ENCODE data around the gene ST3GAL3. TPM values are rescaled to one million over a fixed set of nuclear protein-coding genes. Genes with fewer than 3 reads are reported as not detected.

Gene ST3GAL3
- total RNA-seq, 1 experiment from 2014 or later = 26.8 TPM

DNA sequence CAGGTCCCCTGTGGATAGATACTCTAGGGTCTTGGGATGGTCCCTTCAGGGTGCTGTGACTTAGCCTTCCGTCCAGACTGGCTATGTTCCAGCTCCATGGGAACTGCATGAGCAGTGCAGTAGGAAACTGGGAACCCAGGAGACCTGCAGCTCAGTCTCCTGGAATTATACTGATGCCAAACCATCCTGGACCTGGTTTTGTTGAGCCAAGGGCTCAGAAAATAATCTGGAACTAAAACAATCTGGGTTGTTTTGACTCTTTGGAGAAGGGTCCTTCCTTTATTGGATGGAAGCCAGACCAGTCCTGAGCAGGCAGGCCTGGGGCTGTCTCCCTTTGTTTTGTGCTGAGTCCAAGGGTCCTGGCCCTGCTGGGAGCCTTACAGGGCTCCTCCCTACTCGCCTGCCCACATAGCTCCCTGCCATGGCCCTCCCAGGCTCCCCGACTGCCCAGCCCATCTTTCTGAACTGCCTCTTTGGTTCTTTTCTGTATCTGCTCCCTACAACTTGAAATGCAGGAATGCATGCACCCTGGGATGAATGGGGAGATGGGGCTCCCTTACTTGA is 240.6 kb downstream of the ST3GAL3 start:
- no peak for TF ChIP-seq EZH2 (IDR thresholded peaks at IDR 0.05; ENCODE audit: borderline replicate concordance, low read depth, low read length, poor library complexity, severe bottlenecking)
- TF ChIP-seq, protein P1, sequence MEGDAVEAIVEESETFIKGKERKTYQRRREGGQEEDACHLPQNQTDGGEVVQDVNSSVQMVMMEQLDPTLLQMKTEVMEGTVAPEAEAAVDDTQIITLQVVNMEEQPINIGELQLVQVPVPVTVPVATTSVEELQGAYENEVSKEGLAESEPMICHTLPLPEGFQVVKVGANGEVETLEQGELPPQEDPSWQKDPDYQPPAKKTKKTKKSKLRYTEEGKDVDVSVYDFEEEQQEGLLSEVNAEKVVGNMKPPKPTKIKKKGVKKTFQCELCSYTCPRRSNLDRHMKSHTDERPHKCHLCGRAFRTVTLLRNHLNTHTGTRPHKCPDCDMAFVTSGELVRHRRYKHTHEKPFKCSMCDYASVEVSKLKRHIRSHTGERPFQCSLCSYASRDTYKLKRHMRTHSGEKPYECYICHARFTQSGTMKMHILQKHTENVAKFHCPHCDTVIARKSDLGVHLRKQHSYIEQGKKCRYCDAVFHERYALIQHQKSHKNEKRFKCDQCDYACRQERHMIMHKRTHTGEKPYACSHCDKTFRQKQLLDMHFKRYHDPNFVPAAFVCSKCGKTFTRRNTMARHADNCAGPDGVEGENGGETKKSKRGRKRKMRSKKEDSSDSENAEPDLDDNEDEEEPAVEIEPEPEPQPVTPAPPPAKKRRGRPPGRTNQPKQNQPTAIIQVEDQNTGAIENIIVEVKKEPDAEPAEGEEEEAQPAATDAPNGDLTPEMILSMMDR (conservative IDR thresholded peaks at IDR 0.05; ENCODE audit: low read depth, low read length) = no peak
- ChIA-PET CTCF (interaction anchor here (1.4 kb wide), 1 partner anchor 185 kb away, joined by 10 read pairs; no protein-coding TSS in a partner anchor), POLR2A (ENCODE audit: low non-redundant PET) (no interaction called here)
- no TSS peak for BruUV-seq (replicated peaks)
- no peaks in the 10 kb centered on the region for H3K9me3 ChIP-seq (ENCODE audit: low read depth, low read length, poor library complexity, severe bottlenecking)
- DNase-seq (ENCODE audit: low spot score) = no peak
- peaks cover 19% of the 10 kb centered on the region for H3K4me1 ChIP-seq (ENCODE audit: insufficient read depth, low read length, poor library complexity, severe bottlenecking)
- H3K36me3 ChIP-seq (ENCODE audit: insufficient read depth, low read length, poor library complexity, severe bottlenecking) = no peaks in the 10 kb centered on the region
- peak overlapping the region; percentile 92 for H3K4me3 ChIP-seq (ENCODE audit: low read depth, low read length, poor library complexity, severe bottlenecking)
- intact Hi-C loops (cut with micrococcal nuclease; ENCODE audit: unreplicated experiment) = no loop called here
- peak overlapping the region; percentile 99 for H3K27ac ChIP-seq (ENCODE audit: low read depth, low read length, poor library complexity, severe bottlenecking)
- no peaks in the 10 kb centered on the region for H3K27me3 ChIP-seq (replicated peaks; ENCODE audit: insufficient read depth, low read depth, low read length, poor library complexity)

DNA sequence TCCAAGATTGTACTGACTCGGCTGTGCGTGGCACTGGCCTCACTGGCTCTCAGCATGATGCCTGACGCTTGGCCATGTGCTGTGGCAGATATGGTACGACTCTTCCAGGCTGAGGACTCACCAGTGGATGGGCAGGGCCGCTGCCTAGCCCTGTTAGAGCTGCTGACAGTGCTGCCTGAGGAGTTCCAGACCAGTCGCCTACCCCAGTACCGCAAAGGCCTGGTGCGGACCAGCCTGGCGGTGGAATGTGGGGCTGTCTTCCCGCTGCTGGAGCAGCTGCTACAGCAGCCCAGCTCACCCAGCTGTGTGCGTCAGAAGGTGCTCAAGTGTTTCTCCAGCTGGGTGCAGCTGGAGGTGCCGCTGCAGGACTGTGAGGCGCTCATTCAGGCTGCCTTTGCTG is 242.3 kb downstream of the ST3GAL3 start:
- DNase-seq (ENCODE audit: low spot score) = no peak
- Histone ChIP-seq H3K27ac (ENCODE audit: low read depth, low read length, poor library complexity, severe bottlenecking) (no peak overlapping the region), H3K4me1 (ENCODE audit: insufficient read depth, low read length, poor library complexity, severe bottlenecking) (peaks cover 19% of the 10 kb centered on the region), H3K4me3 (ENCODE audit: low read depth, low read length, poor library complexity, severe bottlenecking) (no peak overlapping the region), H3K36me3 (ENCODE audit: insufficient read depth, low read length, poor library complexity, severe bottlenecking) (no peaks in the 10 kb centered on the region), H3K9me3 (ENCODE audit: low read depth, low read length, poor library complexity, severe bottlenecking) (no peaks in the 10 kb centered on the region), H3K27me3 (replicated peaks; ENCODE audit: insufficient read depth, low read depth, low read length, poor library complexity) (no peaks in the 10 kb centered on the region)
- intact Hi-C loops (cut with micrococcal nuclease; ENCODE audit: unreplicated experiment) = no loop called here
- TF ChIP-seq EZH2 (IDR thresholded peaks at IDR 0.05; ENCODE audit: borderline replicate concordance, low read depth, low read length, poor library complexity, severe bottlenecking) = no peak
- TF ChIP-seq, protein P1 (conservative IDR thresholded peaks at IDR 0.05; ENCODE audit: low read depth, low read length) = no peak
- ChIA-PET POLR2A (ENCODE audit: low non-redundant PET) (no interaction called here), CTCF (interaction anchor here (0.9 kb wide), 1 partner anchor 15 kb away, joined by 4 read pairs; no protein-coding TSS in a partner anchor)
- no TSS peak for BruUV-seq (replicated peaks)

DNA sequence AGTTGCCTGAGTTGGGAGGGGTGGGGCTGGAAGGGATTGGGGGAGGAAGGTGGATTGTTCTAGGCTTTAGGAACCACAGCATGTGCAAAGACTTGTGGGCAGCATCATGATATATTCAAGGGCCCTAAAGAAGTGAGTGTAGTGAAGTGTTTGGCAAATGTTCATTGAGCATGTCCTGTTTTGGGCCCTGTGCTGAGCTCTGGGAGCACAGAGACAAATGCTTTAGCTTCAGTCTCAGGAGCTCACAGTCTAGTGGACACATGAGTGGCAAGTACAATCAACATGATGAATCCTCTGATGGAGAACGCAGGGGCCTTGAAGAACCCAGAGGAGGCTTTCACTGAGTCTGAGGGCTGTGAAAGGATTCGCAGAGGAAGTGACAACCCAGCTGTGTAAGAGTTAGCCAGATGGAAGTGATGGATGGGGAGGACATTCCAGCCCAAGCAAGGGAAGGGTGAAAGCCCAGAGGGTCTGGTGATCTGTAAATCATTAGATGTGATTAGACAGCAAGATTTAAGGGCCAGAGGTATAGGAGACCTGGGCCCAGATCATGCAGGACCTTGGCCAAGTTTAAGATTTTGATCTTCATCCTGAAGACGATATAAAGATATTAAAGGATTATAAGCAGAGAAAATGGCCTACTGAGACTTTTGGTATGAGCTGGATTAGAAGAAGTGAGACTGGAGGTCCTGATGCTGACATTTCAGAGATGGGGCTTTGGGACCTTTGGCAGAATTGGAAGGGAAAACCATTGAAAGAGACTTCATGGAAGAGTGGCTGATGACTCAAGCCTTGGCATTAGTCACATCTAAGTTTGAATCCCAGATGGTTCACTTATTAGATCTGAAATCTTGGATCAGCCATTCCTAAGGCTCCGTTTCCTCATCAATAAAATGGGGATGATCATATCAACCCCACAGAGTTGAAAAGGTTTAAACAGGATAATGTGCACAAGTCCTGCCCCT is 244.0 kb downstream of the ST3GAL3 start:
- POLR2A ChIA-PET (ENCODE audit: low non-redundant PET) = no interaction called here
- no peak for TF ChIP-seq EZH2 (IDR thresholded peaks at IDR 0.05; ENCODE audit: borderline replicate concordance, low read depth, low read length, poor library complexity, severe bottlenecking)
- TF ChIP-seq, protein P1 (conservative IDR thresholded peaks at IDR 0.05; ENCODE audit: low read depth, low read length) = no peak
- Histone ChIP-seq H3K4me3 (ENCODE audit: low read depth, low read length, poor library complexity, severe bottlenecking) (no peak overlapping the region), H3K27ac (ENCODE audit: low read depth, low read length, poor library complexity, severe bottlenecking) (no peak overlapping the region), H3K4me1 (ENCODE audit: insufficient read depth, low read length, poor library complexity, severe bottlenecking) (peaks cover 12% of the 10 kb centered on the region), H3K9me3 (ENCODE audit: low read depth, low read length, poor library complexity, severe bottlenecking) (no peaks in the 10 kb centered on the region), H3K36me3 (ENCODE audit: insufficient read depth, low read length, poor library complexity, severe bottlenecking) (no peaks in the 10 kb centered on the region), H3K27me3 (replicated peaks; ENCODE audit: insufficient read depth, low read depth, low read length, poor library complexity) (no peaks in the 10 kb centered on the region)
- CTCF ChIA-PET = no interaction called here
- intact Hi-C loops (cut with micrococcal nuclease; ENCODE audit: unreplicated experiment) = no loop called here
- DNase-seq (ENCODE audit: low spot score) = no peak
- no TSS peak for BruUV-seq (replicated peaks)

All from A673 (cell line).